NCI-H187 treated with DMSO at 0.1 percent for 48 hours (cell line): ENCODE measurements around the gene CACNG7.
A peak's percentile ranks its signal among the peaks of the same experiment; 100 is the strongest.

Experiments used
- DNase-seq: peaks from one replicate; lab custom pipeline; 2025; lab: John Stamatoyannopoulos, UW

CACNG7 gene

DNA sequence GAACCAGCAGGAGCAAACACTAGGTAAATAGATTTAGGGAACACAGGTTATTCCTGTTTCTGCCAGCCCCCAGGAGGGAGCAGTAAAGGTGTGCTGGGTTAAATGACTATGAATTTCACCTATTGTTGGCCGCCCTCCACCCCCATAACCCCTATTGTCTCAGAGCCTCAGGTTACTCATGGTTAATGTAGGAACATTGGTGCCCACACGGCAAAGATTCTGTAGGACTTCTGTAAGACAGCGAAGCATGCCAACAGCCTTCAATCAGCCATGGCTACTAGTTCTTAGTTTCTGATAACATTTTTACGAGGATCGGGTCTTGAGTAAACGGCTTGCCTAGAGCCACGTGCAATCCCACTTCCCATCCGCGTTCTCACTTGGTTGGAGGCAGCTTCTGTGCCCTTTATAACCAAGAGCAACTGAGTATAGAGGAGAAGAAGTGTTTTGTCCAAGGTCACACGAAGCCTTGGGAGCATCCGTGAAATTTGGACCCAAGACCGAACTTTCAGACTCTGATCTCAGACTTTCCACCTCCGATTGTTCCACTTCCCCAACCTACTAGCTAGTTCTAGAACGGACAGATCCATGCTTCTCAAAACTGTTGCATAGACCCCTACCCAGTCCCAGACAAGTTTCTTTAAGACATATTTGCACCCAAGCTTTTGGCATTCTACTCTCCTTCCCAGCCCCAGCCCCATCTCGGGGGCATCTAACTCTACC is 48.5 kb downstream of the CACNG7 start:
- DNase-seq, result no peak

DNA sequence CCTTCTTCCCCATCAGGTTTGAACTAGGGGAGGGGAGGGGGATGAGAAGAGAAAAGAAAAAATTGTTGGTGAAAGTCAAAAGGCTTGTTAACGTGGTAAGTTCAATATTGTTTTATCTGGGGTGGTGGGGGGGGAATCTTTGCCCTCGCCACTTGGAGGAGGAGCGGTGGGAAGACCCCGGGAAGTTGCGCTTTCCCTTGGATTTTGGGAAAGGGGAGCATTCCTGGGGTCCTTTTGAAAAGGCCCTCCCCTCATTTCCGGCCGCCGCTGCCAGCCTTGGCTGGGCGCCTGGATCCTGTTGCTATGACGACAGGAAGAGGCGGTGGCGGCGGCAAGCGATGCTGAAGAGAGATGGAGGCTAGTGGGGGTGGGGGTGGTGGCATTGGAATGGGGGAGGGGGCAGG is 49.1 kb downstream of the CACNG7 start:
- DNase-seq, result no peak

DNA sequence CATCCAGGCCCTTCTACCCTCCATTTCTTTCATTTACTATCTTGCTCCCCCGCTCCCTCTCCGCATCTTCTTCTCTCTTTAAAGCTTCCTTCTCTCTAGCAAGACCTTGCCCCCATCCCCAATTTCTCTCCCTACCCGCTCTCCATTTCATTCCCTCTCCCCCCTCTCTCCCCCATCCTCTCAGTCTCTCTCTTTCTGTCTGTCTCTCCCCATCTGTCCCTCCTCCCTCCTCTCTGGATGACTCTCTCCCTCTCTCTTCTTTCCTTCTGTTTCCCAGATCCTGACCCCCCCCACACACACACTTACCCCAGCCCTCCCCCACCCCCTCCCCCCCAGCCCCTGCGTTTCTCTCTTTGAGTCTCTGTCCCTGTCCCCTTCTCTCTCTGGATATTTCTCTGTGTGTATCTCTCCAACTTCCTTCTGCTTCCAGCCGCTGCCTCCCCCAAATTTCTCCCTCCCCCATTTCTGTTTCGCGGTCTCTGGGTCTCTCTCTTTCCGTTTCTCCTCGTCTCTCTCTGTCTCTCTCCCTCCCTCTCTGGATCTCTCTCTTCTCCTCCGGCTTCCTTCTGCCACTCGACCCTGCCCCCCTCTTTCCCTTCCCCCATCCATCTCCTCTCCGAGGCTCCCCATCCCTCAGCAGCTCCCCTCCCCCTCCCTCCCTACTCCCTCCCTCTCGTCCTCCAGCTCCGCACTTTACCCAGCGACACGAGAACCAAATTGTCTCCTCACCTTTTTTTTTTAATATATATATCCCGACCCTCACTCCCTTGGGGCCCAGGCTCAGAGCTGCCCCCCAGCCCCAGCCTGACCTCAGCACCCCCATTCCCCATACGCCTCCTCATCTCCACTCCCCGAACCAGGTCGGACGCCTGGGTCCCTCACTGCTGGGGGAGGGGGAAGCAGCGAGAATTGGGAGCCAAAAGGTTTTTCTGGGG is 50.0 kb downstream of the CACNG7 start:
- DNase-seq, result no peak

DNA sequence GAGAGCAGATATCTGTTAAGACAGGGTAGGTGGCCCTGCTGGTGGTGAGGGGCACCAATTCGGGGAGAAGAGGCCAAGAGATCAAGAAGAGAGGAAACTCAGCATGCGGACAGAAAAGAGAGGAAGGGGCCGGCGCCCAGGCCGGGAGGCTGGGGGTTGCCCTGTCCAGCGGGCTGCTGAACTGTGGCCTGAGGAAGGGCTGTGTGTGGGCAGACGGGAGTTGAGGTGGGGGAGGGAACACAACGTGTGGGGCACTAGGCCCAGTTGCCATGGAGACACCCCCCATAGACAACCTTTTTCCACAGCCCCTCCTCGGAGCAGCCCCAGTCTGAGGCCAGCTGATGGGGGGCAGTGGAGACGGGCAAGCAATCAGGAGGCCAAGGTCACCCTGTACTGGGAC is 51.1 kb downstream of the CACNG7 start:
- no peak for DNase-seq

DNA sequence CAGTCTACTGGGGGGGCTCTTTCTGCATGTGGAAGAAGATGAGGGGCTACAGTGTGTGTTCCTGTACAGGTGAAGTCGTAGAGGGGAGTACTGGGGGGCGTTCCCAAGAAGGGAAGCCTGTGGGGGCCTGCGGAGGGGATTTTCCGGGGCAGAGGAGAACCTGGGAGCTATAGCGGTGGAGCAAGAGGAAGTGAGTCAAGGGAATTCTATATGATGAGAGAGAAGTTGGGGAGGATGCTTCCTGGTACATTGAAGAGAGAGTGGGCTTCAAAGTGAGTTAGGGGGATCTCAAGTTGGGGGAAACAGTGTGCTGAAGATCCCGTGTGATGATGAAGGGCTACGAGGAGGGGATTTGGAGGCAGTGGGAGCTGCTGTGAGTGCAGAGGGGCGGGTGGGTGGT is 51.8 kb downstream of the CACNG7 start:
- no peak for DNase-seq

DNA sequence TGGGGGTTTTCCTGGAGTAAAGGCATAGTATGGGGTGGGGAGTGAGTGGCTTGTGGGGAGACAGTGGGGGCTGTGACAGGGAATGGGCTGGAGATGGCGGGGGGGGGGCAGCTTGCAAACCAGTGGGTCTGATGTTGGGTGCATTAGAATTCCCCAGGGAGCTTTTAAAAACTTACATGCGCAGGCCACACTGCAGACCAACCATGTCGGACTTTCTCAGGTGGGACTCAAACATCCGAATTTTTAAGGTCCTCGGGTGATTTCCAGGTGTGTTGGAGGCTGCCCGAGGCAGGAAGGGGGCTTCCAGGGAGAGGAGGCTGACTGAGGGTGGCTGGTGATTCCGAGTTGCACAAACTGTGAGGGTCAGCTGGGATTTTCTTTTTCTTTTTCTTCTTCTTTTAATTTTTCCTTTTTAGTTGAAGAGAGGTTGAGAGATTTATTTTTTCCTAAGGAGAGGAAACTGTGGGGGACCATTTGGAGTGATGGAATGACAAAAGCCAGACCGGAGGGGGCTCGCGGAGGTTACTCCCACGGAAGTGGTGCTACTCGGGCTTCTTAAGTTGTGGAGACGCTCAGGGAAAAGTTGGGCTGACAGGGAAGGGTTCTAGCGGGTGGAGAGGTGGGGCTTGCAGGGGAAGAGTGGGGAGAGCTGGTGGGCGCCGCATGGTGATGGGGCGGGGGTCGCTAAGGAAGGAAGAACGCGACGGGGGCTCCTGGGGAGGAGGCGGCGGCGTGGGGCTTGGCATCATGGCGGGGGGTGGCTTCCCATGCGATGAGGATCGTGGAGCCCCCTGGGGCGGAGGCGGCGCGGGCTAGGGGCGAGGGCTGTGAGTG is 52.7 kb downstream of the CACNG7 start:
- DNase-seq, result no peak

DNA sequence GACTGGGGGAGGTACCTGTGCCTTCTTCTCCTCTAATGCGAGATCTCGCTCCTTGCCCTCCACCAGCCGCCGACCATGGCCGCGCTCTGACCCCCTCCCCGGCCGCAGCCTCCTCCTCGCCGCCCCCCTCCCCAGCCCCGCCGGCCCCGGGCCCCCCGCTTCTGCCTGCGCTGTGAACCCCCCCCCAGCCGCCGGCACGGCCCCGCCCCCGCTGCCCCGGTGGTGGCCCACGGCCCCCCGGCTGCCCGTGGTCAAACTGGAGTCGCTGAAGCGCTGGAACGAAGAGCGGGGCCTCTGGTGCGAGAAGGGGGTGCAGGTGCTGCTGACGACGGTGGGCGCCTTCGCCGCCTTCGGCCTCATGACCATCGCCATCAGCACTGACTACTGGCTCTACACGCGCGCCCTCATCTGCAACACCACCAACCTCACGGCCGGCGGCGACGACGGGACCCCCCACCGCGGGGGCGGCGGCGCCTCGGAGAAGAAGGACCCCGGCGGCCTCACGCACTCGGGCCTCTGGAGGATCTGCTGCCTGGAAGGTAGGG is 53.9 kb downstream of the CACNG7 start, which contains the start of gene CACNG8:
CACNG8 (plus strand) TSS at position 51 of the 545 bp plus-strand sequence.
- DNase-seq, result no peak

GRCh38 chr19:53965091-53965490 is 56.0 kb downstream of the CACNG7 start:
- DNase-seq, result no peak

DNA sequence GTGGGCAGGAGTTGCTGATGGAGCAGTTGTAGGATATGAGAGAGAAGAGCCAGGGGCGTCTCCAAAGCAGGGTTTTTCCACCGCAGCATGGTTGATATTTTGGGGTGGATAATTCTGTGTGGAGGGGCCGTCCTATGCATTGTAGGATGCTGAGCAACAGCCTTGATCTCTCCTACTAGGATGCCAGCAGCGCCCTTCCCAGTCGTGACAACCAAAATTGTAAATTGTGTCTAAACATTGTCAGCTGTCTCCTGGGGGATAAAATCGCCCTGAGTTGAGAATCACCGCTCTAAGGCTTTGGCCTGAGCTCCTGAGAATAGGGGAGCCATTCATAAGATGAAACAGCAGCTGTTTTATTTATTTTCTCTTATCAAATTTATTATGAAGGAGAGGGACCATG is 57.9 kb downstream of the CACNG7 start:
- no peak for DNase-seq

- no peak for DNase-seq
Measured at GRCh38 chr19:53969366-53969765, 60.3 kb downstream of the CACNG7 start.

DNA sequence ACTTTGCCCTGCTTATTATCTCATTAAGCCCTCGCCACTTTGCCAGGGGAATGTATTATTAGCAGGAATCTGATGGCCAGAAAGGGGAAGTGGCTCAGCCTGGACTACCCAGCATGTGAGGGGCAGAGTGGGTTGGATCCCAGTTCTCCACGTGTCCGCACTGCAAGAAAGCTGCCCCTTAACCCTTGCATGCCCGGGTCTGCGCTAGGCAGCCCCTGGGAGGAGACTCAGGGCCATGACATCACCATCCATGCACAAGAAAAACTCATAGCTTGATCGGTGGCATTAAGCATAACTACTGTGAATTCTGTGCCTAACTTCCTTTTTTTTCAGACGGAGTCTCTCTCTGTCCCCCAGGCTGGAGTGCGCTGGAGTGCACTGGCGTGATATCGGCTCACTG is 62.6 kb downstream of the CACNG7 start:
- DNase-seq, result no peak

DNA sequence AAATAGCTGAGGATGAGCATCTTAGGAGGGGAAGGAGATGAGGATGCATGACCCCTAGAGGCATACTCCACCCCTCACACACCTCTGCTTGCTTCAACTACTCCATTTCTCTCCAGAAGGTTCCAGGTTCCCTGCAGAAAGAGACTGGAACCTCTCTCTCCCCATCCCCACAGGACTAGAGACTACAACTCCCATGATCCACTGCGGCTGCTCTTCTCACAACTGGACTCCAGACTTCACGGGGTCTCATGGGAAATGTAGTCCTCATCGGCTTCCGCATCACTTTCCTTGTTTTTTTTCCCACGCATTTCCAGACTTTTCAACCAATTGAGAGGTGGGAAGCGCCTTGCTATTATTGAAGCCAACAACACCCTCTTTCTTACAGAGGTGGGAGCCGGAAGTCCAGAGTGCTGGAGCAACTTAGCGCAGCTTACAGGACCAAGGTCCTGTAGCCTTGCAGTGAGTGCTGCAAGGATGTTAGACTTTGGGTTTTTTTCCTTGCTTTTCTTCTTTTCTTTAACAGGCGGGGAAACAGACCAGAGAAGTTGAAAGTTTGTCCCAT is 68.4 kb downstream of the CACNG7 start:
- peak; percentile 11 for DNase-seq

GRCh38 chr19:53977991-53978731 is 69.1 kb downstream of the CACNG7 start:
- no peak for DNase-seq

DNA sequence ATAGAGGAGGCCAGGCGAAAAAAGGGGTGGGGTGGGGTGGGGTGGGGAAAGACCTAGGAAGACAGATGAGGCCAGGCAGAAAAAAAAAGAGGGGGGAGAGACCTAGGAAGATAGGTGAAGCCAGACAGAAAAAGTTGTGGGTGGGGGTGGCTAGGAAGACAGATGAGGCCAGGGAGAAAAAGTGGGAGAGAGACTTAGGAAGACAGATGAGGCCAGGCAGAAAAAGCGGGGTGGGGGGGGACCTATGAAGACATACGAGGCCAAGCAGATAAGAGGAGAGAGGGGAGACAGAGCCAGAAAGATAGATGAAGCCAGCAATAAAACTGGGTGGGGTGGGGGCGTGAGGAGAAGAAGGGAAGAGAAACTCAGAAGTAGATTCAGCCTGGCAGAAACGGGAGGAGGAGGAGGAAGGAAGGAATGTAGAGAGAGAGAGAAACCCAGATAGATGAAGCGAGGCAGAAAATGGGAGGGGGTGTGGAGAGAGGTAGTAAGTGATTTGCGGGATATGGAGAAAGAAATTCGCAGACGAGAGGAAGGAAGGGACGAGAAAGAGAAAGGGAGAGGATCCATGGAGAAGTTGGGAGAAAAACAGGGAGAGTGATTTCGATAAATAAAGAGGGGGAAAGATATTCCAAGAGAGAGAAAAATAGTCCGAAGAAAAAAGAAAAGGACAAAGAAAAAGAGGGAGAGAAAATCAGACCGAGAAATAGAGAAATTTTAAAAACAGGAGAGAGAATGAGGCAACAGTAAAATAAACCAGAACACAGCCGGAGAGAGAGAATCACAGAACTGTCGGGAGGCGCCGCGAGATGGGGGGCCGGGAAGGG is 70.1 kb downstream of the CACNG7 start:
- DNase-seq, result no peak

GRCh38 chr19:53980539-53981375 is 71.7 kb downstream of the CACNG7 start:
- no peak for DNase-seq

DNA sequence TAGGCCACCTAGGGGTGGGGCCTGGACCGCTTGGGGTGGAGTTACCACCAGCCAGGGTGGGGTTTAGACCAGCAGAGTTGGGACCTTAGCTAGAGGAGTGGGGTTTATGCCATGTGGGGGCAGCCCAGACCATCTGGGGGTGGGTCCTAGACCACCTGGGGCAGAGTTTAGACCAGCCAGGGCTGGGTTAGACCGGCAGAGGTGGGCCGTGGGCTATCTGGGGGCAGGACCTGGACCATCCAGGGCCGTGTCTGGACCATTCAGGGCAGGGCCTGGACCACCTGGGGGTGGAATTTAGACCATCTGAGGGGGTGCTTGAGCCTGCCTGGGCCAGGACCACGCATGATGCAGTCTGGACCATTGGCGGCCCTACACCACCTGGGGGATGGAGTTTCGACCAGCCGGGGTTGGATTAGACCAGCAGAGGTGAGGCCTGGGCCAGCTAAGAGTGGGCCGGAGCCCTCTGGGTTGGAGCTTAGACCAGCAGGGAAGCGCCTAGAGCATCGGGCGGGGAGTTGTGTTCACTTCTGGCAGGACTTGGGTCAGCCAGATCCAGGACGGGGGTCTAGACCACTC is 72.4 kb downstream of the CACNG7 start:
- no peak for DNase-seq

- no peak for DNase-seq
Measured at GRCh38 chr19:53982001-53982451, 72.9 kb downstream of the CACNG7 start.

DNA sequence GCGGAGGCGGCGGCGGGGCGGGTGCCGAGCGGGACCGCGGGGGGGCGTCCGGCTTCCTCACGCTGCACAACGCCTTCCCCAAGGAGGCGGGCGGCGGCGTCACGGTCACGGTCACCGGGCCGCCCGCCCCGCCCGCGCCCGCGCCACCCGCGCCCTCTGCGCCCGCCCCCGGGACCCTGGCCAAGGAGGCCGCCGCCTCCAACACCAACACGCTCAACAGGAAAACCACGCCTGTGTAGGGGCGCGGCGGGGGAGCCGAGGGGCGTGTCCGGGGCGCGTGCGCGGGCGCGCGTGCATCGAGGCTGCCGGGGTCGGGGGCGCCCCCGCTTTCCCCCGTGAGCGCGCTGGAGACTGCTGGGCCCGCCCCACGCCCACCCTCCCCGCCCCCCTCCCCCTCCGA is 73.5 kb downstream of the CACNG7 start:
- DNase-seq, result no peak
